Endothelial cell (in vitro differentiated cells): ENCODE results near the gene VIPR1. TPM values are rescaled to one million over a fixed set of nuclear protein-coding genes. Genes with fewer than 3 reads are reported as not detected.

Source experiments
- DNase-seq: peaks from one replicate; pipeline ENCODE4 v3.0.0; 2021; ENCODE audit warnings: low spot score
- H3K27ac Mint-ChIP-seq: one replicate; pipeline ENCODE4 v1.8.0; 2021; ENCODE audit warnings: mixed read lengths, inconsistent platforms; ENCODE audit not compliant: unreplicated experiment
- H3K27me3 Mint-ChIP-seq: one replicate; pipeline ENCODE4 v1.8.0; 2021; ENCODE audit warnings: mild to moderate bottlenecking, moderate library complexity, mixed read lengths, inconsistent platforms; ENCODE audit not compliant: unreplicated experiment
- H3K36me3 Mint-ChIP-seq: one replicate; pipeline ENCODE4 v1.8.0; 2021; ENCODE audit warnings: mild to moderate bottlenecking, low read depth, mixed read lengths, inconsistent platforms; ENCODE audit not compliant: unreplicated experiment
- H3K4me1 Mint-ChIP-seq: one replicate; pipeline ENCODE4 v1.8.0; 2021; ENCODE audit warnings: mild to moderate bottlenecking, mixed read lengths, inconsistent platforms; ENCODE audit not compliant: unreplicated experiment
- H3K4me3 Mint-ChIP-seq: one replicate; pipeline ENCODE4 v1.8.0; 2021; ENCODE audit warnings: mild to moderate bottlenecking, mixed read lengths, inconsistent platforms; ENCODE audit not compliant: unreplicated experiment
- H3K9me3 Mint-ChIP-seq: one replicate; pipeline ENCODE4 v1.8.0; 2021; ENCODE audit warnings: mixed read lengths, inconsistent platforms; ENCODE audit not compliant: unreplicated experiment
- CTCF ChIP-seq: fragments of 200-600 bp; sonication (generic); IDR thresholded peaks from one replicate; pipeline ENCODE4 v1.5.0; 2021; ENCODE audit warnings: antibody characterized with exemption; ENCODE audit not compliant: unreplicated experiment
- total RNA-seq: library from RNA; stranded (reverse); fragmentation: NEBNext Ultra II Directional; extraction: Animal tissue kit (Norgen Biotek cat#: 25700); gene quantifications from one replicate; pipeline ENCODE4 v1.2.1, GENCODE V29; 2021; ENCODE audit not compliant: unreplicated experiment

The VIPR1 gene
- total RNA-seq, 1 donor from 2014 or later: 5.4 TPM

DNA sequence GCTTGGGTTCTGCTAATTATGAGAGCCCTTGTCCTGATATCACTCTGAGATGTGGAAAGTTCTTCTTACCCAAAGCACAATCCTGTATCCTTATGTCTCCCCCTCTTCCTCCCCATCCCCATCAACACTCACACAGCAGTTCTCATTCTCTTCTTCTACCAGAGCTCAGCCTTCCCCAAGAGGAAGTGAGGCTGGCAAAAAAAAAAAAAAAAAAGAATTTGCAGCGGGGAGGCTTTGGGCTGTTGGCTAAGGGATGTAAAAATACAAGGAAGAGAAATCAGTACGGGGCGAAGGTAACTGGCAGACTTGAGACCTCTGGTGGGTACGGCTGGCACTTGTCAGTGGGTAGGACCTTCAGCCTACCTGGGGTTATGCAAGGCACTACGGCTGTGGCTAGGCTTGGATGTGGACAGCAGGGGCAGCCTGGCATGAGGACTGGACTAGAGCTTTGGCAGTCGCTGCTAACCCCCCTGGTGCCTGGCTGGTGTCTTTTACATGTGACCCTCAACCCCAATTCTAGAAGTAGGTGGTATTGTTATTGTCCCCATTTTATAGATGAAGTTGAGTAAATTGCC is 5.4 kb downstream of the VIPR1 start:
- Mint-ChIP-seq H3K27ac (no peak overlapping the region), H3K27me3 (peaks cover 13% of the 10 kb centered on the region), H3K36me3 (no peaks in the 10 kb centered on the region), H3K9me3 (no peaks in the 10 kb centered on the region), H3K4me3 (no peak overlapping the region), H3K4me1 (peaks cover 34% of the 10 kb centered on the region)
- DNase-seq: no peak
- TF ChIP-seq CTCF: no peak

- no peak overlapping the region for H3K4me3 Mint-ChIP-seq
- no peak for TF ChIP-seq CTCF
- DNase-seq: no peak
- H3K27ac Mint-ChIP-seq: no peak overlapping the region
- H3K27me3 Mint-ChIP-seq: peaks cover 14% of the 10 kb centered on the region
- no peaks in the 10 kb centered on the region for H3K36me3 Mint-ChIP-seq
- H3K9me3 Mint-ChIP-seq: no peaks in the 10 kb centered on the region
- H3K4me1 Mint-ChIP-seq: peaks cover 34% of the 10 kb centered on the region
Measured at GRCh38 chr3:42508562-42508961, 6.1 kb downstream of the VIPR1 start.

DNA sequence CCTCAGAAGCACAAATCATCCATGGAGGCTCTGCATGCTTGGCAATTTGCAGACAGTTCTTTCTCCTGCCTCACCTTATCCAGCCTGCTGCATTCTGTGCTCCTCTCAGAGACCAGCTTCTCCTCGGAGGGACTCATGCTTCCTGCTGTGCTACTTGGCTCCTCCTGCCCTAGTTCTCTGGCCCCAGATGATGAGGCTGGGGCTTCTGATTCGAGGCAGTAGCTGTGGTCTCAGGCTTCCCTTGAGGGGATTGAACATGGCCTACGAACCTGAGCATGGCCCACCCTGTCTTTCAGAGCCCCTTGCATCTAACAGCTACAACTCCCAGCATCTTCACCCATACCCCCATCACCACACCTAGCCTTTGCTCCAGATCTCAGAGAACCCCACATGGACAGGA is 6.7 kb downstream of the VIPR1 start:
- TF ChIP-seq CTCF: no peak
- Mint-ChIP-seq H3K36me3 (no peaks in the 10 kb centered on the region), H3K4me1 (peaks cover 34% of the 10 kb centered on the region), H3K27ac (no peak overlapping the region), H3K4me3 (no peak overlapping the region), H3K9me3 (no peaks in the 10 kb centered on the region), H3K27me3 (peaks cover 16% of the 10 kb centered on the region)
- no peak for DNase-seq

DNA sequence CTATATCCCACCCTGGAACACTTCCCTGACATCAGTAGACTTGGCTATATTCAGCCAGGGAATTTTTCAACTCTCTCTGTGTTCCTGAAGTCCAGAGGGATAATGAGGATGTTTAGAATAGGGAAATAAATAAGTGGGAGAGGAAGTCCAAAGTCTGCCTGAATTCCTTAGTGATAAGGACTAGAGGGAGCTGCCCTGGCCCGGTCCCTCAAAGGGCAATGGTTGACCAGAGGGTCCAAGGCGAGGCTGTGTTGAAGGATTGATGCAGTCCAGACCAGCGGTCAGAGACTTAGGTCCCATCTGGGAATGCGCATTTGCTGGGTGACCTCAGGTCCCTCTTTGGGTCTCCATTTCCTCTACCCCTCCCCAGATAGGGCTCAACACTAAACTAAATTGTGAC is 7.9 kb downstream of the VIPR1 start:
- Mint-ChIP-seq H3K9me3 (no peaks in the 10 kb centered on the region), H3K27ac (no peak overlapping the region), H3K4me1 (peaks cover 34% of the 10 kb centered on the region), H3K36me3 (no peaks in the 10 kb centered on the region), H3K4me3 (no peak overlapping the region), H3K27me3 (peaks cover 16% of the 10 kb centered on the region)
- TF ChIP-seq CTCF: no peak
- no peak for DNase-seq

DNA sequence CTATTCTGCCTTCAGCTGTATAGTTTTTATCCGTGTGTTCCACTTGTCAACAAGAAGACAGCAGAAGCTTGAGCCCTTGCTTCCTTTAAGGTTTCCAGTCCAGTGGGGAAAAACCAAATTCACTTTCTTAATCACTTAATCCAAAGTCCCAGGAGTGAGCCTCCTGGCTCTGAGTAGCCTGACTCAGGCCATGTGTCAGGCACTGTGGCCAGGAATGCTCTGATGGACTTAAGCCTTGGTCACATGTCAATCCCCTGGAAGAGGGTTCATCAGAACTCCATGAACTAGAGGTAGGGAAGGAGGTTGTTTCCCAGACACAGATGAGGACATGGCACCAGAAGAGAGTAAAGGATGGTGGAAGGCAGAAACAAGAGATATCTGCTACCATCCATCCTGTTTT is 8.8 kb downstream of the VIPR1 start:
- Mint-ChIP-seq H3K27ac (no peak overlapping the region), H3K27me3 (peaks cover 15% of the 10 kb centered on the region), H3K4me1 (peaks cover 36% of the 10 kb centered on the region), H3K9me3 (no peaks in the 10 kb centered on the region), H3K36me3 (no peaks in the 10 kb centered on the region), H3K4me3 (no peak overlapping the region)
- TF ChIP-seq CTCF: no peak
- no peak for DNase-seq
